Natural killer cell (primary cell): ENCODE data around the gene UNC93B1. TPM values are rescaled to one million over a fixed set of nuclear protein-coding genes. Genes with fewer than 3 reads are reported as not detected.
"Not testable (repeated sequence)": the region's sequence is repeated elsewhere in the genome, so short reads cannot be mapped to it uniquely, and the experiment has no call there.

Source experiments
- ATAC-seq, 3 donors: fragments of 150-1000 bp in 2 of 3; fragments of 200-7000 bp in 1 of 3; cut with Tn5 transposase; 1 replicate in 1 of 3; 2 replicates in 2 of 3; pipeline ENCODE4 v1.10.0; 2021; ENCODE audit warnings: mild to moderate bottlenecking in 2 of 3, moderate library complexity in 2 of 3
- DNase-seq, 2 donors: peaks; one replicate each; pipeline versions ENCODE4 v3.0.0 to v3.0.0-alpha.2; 2013 to 2021; ENCODE audit warnings: mixed read lengths in 1 of 2
- H3K27ac ChIP-seq: one replicate; pipeline ENCODE4 v1.5.1; 2013; ENCODE audit warnings: mild to moderate bottlenecking, low read length
- H3K27me3 ChIP-seq: one replicate; pipeline ENCODE4 v1.6.1; 2013; ENCODE audit warnings: low read length; ENCODE audit not compliant: control insufficient read depth, insufficient read depth
- H3K36me3 ChIP-seq: one replicate; pipeline ENCODE4 v1.6.1; 2013; ENCODE audit warnings: low read length; ENCODE audit not compliant: control insufficient read depth, insufficient read depth
- H3K4me1 ChIP-seq: one replicate; pipeline ENCODE4 v1.6.1; 2013; ENCODE audit warnings: low read length; ENCODE audit not compliant: control insufficient read depth, insufficient read depth
- H3K4me3 ChIP-seq: one replicate; pipeline ENCODE4 v1.5.1; 2013; ENCODE audit warnings: low read length
- H3K9me3 ChIP-seq: one replicate; pipeline ENCODE4 v1.6.1; 2013; ENCODE audit warnings: low read length; ENCODE audit not compliant: control insufficient read depth, insufficient read depth
- H3K27ac Mint-ChIP-seq, 2 donors: one replicate each; pipeline ENCODE4 v1.8.0; 2022; ENCODE audit warnings: mild to moderate bottlenecking in 2 of 2, mixed read lengths in 2 of 2, moderate library complexity in 1 of 2
- H3K27me3 Mint-ChIP-seq, 2 donors: one replicate each; pipeline ENCODE4 v1.8.0; 2022; ENCODE audit warnings: low read depth in 2 of 2, mixed read lengths in 2 of 2
- H3K36me3 Mint-ChIP-seq: one replicate; pipeline ENCODE4 v1.8.0; 2022; ENCODE audit warnings: mixed read lengths
- H3K4me1 Mint-ChIP-seq, 2 donors: one replicate each; pipeline ENCODE4 v1.8.0; 2022; ENCODE audit warnings: mixed read lengths in 2 of 2
- H3K4me3 Mint-ChIP-seq: one replicate; pipeline ENCODE4 v1.8.0; 2022; ENCODE audit warnings: mild to moderate bottlenecking, moderate library complexity, mixed read lengths
- H3K9me3 Mint-ChIP-seq, 2 donors: one replicate each; pipeline ENCODE4 v1.8.0; 2022; ENCODE audit warnings: mixed read lengths in 2 of 2
- WGBS: methylation state at CpG from one replicate; pipeline ENCODE4 v1.1.7; 2013; ENCODE audit warnings: missing lambda C conversion rate; ENCODE audit not compliant: insufficient coverage; 5-methylcytosine and 5-hydroxymethylcytosine counted together
- intact Hi-C: fragments of 100-400 bp; cut with micrococcal nuclease; formaldehyde crosslinking; loops from one replicate; pipeline ENCODE4 v1.14.2; 2022
- total RNA-seq, 4 donors: library from RNA; stranded (reverse); fragments of 120-200 nt in 1 of 4; gene quantifications; one replicate each; pipeline versions ENCODE4 v1.2.3 to v1.2.4, GENCODE V29; 2013 to 2022
- TF ChIP-seq, protein P1 (sequence below): fragments of 200-600 bp; IDR thresholded peaks from one replicate; pipeline ENCODE4 v1.8.0; 2022; ENCODE audit warnings: antibody characterized with exemption

Gene UNC93B1
- total RNA-seq, 3 donors from 2014 or later (not counting 1 experiment from before 2014, with no cell fraction given): 26.6 to 44.3 (median 39.7) TPM

DNA sequence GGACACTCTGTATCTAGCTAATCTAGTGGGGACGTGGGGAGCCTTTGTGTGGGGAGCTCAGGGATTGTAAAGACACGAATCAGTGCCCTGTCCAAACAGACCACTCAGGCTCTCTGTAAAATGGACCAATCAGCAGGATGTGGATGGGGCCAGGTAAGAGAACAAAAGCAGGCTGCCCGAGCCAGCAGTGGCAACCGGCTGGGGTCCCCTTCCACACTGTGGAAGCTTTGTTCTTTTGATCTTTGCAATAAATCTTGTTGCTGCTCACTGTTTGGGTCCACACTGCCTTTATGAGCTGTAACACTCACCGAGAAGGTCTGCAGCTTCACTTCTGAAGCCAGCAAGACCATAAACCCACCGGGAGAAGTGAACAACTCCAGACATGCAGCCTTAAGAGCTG, 40.0 kb downstream of the UNC93B1 start:
- H3K27me3 ChIP-seq, H3K9me3 Mint-ChIP-seq, intact Hi-C loops, H3K27ac Mint-ChIP-seq, H3K27ac ChIP-seq, DNase-seq, H3K36me3 Mint-ChIP-seq, H3K4me3 ChIP-seq, ATAC-seq, H3K4me3 Mint-ChIP-seq, H3K4me1 ChIP-seq, H3K9me3 ChIP-seq, H3K4me1 Mint-ChIP-seq, H3K36me3 ChIP-seq: not testable (repeated sequence)
- peaks cover 12% of the 10 kb centered on the region in 2 donors for H3K27me3 Mint-ChIP-seq
- 66% methylated on average over 6 of the region's 6 CpGs for WGBS

DNA sequence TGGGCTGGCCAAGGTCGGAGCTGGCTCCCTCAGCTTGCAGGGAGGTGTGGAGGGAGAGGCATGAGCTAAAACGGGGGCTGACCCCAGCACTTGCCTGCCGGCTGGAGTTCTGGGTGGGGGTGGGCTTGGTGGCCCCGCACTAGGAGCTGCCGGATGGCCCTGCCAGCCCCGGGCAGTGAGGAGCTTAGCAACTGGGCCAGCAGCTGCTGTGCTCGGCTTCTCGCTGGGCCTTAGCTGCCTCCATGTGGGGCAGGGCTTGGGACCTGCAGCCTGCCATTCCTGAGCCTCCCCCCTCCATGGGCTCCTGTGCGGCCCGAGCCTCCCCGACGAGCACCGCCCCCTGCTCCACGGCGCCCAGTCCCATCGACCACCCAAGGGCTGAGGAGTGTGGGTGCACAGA, 40.7 kb downstream of the UNC93B1 start:
- H3K27ac ChIP-seq, H3K36me3 Mint-ChIP-seq, intact Hi-C loops, DNase-seq, H3K27ac Mint-ChIP-seq, H3K9me3 Mint-ChIP-seq, H3K4me1 ChIP-seq, H3K27me3 ChIP-seq, H3K4me3 ChIP-seq, H3K9me3 ChIP-seq, H3K4me1 Mint-ChIP-seq, H3K4me3 Mint-ChIP-seq, ATAC-seq, H3K36me3 ChIP-seq: not testable (repeated sequence)
- 87% methylated on average over 16 of the region's 16 CpGs for WGBS
- H3K27me3 Mint-ChIP-seq: peaks cover 12% of the 10 kb centered on the region in 2 donors

DNA sequence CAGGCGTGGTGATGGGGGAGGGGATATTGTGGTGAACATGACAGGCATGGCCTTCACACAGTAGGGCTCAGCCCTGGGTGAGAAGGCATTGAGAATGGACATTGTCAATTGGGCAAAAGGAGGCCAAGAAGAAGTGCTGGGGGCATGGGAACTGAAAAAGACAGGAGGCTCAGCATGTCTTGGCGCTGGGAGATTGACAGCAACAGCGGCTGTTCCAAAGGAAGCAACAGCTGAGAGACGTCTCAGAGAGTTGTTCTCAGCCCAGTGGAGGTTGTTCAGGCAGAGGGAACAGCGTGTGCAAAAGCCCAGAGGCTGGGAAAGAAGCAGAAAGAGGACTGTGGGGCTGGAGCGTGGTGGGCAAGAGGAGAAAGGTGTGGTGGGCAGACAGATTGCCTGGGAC, 47.7 kb downstream of the UNC93B1 start:
- H3K27ac ChIP-seq, H3K4me3 ChIP-seq, H3K36me3 ChIP-seq, intact Hi-C loops, DNase-seq, H3K9me3 ChIP-seq, H3K9me3 Mint-ChIP-seq, H3K4me1 ChIP-seq, H3K4me1 Mint-ChIP-seq, H3K36me3 Mint-ChIP-seq, ATAC-seq, H3K27me3 ChIP-seq: not testable (repeated sequence)
- H3K27ac Mint-ChIP-seq: peak overlapping the region in 1 of 2 donors; percentile 51
- WGBS: 71% methylated on average over 6 of the region's 6 CpGs
- peaks cover 31 to 34% of the 10 kb centered on the region in 2 donors for H3K27me3 Mint-ChIP-seq
- H3K4me3 Mint-ChIP-seq: peak overlapping the region; percentile 65

DNA sequence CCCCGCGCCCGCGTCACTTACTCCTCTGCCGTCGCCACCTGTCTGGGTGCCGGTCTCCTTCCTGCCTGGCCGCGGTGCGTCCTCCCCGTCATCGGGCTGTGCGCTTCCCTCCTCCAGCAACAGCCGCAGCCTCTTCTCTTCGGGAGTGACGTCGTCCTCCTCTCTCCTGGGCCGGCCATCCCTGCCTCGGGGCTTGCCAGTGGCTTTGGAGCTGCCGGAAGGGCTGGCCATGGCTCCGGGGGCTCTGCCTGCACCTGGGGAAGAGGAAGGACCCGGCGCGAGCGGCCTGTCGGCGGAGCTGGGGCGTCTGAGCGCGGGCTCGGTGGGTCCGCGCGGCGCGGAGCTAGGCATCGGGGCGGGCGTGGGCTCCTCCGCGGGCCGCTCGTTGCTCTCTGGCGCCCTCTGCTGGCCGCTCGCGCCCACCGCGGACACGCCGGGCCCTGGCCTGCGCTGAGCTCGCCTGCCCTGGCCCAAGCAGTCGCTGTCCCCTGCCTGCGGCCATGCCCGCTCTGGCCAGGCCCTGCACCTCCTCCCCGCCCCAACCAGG, 48.4 kb downstream of the UNC93B1 start:
- H3K9me3 Mint-ChIP-seq, H3K4me1 ChIP-seq, H3K9me3 ChIP-seq, H3K27ac ChIP-seq, intact Hi-C loops, H3K36me3 Mint-ChIP-seq, H3K4me1 Mint-ChIP-seq, H3K36me3 ChIP-seq, H3K27me3 ChIP-seq: not testable (repeated sequence)
- DNase-seq (peak; percentile 82 to 87), ATAC-seq (peak; percentile 82 to 89 (median 82))
- H3K4me3 Mint-ChIP-seq: peak overlapping the region; percentile 88
- TF ChIP-seq, protein P1, sequence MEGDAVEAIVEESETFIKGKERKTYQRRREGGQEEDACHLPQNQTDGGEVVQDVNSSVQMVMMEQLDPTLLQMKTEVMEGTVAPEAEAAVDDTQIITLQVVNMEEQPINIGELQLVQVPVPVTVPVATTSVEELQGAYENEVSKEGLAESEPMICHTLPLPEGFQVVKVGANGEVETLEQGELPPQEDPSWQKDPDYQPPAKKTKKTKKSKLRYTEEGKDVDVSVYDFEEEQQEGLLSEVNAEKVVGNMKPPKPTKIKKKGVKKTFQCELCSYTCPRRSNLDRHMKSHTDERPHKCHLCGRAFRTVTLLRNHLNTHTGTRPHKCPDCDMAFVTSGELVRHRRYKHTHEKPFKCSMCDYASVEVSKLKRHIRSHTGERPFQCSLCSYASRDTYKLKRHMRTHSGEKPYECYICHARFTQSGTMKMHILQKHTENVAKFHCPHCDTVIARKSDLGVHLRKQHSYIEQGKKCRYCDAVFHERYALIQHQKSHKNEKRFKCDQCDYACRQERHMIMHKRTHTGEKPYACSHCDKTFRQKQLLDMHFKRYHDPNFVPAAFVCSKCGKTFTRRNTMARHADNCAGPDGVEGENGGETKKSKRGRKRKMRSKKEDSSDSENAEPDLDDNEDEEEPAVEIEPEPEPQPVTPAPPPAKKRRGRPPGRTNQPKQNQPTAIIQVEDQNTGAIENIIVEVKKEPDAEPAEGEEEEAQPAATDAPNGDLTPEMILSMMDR: peak; percentile 73
- H3K27me3 Mint-ChIP-seq: peaks cover 26 to 27% of the 10 kb centered on the region in 2 donors
- peak overlapping the region in 1 of 2 donors; percentile 88 for H3K27ac Mint-ChIP-seq
- under 1% methylated on average over 57 of the region's 57 CpGs for WGBS
- H3K4me3 ChIP-seq: peak overlapping the region; percentile 45

DNA sequence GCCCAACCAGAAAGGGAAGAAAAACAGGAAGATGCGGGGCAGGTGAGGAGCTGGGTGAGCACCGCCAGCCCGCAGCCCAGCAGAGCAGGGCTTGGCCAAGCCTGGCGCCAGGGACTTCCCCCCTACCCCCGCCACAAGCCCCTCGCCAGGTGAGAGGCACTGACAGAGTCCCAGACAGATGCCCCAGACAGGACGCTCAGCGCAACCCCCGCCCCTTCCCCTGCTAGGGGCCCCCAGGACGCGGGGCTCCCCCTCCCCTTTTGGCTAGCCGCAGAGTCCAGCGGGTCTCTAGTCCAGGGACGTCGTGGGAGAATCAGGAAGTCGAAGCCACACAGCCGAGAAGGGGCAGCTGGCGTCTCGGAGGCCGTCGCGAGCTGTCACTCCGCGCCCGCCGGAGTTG, 48.9 kb downstream of the UNC93B1 start:
- peak overlapping the region in 1 of 2 donors; percentile 88 for H3K27ac Mint-ChIP-seq
- H3K4me3 ChIP-seq: peak overlapping the region; percentile 5
- WGBS: 2% methylated on average over 22 of the region's 26 CpGs
- peaks cover 25 to 28% of the 10 kb centered on the region in 2 donors for H3K27me3 Mint-ChIP-seq
- intact Hi-C loops, DNase-seq, H3K9me3 ChIP-seq, H3K27me3 ChIP-seq, H3K27ac ChIP-seq, H3K4me1 ChIP-seq, H3K36me3 ChIP-seq, H3K9me3 Mint-ChIP-seq, ATAC-seq, H3K36me3 Mint-ChIP-seq, H3K4me1 Mint-ChIP-seq: not testable (repeated sequence)
- H3K4me3 Mint-ChIP-seq: peak overlapping the region; percentile 78

DNA sequence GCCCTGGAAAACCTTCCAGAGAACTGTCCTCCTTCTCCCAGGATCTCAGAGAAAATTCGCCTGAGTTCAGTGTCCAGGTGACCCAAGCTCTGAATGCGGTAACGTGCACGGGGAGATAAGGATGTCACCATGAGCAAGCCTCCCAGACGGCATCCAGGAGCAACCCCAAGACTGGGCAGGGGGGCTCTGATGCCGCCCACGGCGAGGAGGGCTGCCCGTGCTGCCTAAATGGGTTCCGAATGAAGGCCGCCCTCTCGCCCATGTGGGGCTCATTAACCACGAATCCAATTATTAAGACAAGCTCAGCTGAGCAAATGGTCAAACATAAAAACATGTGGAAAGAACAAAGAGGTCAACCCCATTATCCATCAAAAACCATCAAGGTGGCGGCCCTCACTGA, 49.6 kb downstream of the UNC93B1 start:
- H3K4me3 ChIP-seq: not testable (repeated sequence)

DNA sequence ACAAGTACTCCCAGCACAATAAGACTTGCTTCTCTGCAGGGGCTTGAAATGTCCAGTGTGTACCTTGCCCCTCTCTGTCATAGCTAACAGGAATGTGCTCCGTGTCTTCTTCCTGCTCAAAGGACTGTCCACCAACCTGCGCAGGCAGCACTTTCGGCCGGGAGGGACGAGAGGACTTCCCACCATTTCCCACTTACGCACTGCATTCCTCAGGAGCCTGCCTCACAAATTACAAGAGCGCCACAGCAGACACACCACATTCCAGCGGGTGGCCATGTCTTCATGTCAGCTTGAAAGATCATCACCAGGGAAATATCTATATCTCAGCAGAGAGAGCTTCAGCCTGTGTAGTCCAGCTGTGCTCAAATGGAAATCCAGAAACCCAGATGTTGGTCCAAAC, 53.2 kb downstream of the UNC93B1 start:
- H3K9me3 Mint-ChIP-seq, H3K36me3 ChIP-seq, H3K4me1 Mint-ChIP-seq, DNase-seq, H3K4me3 Mint-ChIP-seq, ATAC-seq, H3K4me3 ChIP-seq, H3K27ac Mint-ChIP-seq, H3K36me3 Mint-ChIP-seq, H3K27ac ChIP-seq, H3K9me3 ChIP-seq, intact Hi-C loops, H3K27me3 ChIP-seq, H3K4me1 ChIP-seq: not testable (repeated sequence)
- 89% methylated on average over 5 of the region's 8 CpGs for WGBS
- H3K27me3 Mint-ChIP-seq: peaks cover 11 to 17% of the 10 kb centered on the region in 2 donors

More for the DNA sequence above, 49.6 kb downstream of the UNC93B1 start:
- Mint-ChIP-seq H3K4me3 (peak overlapping the region; percentile 78), H3K27me3 (peaks cover 24 to 25% of the 10 kb centered on the region in 2 donors)
- intact Hi-C loops, H3K9me3 Mint-ChIP-seq, ATAC-seq, H3K9me3 ChIP-seq, H3K36me3 ChIP-seq, H3K27me3 ChIP-seq, DNase-seq, H3K27ac ChIP-seq, H3K36me3 Mint-ChIP-seq, H3K27ac Mint-ChIP-seq, H3K4me1 Mint-ChIP-seq, H3K4me1 ChIP-seq: not testable (repeated sequence)
- 94% methylated on average over 12 of the region's 14 CpGs for WGBS
